RWPE2 (cell line): Measurements from ENCODE around the gene DMBT1.

Experiments
- ATAC-seq: fragments of 200-7000 bp; cut with Tn5 transposase; 3 replicates; pipeline ENCODE4 v1.9.1; 2021; ENCODE audit warnings: low read depth
- DNase-seq: peaks from one replicate; pipeline ENCODE4 v3.0.0-alpha.2; 2020; ENCODE audit warnings: low spot score
- H3K27ac ChIP-seq: fragments of 450-650 bp; 2 replicates; pipeline ENCODE4 v1.5.1; 2017; ENCODE audit warnings: mild to moderate bottlenecking; ENCODE audit not compliant: poor library complexity, severe bottlenecking
- H3K27me3 ChIP-seq: fragments of 250-450 bp; sonication (Bioruptor Pico); 2 replicates; pipeline ENCODE4 v1.5.1; 2021; ENCODE audit warnings: mild to moderate bottlenecking, moderate library complexity; ENCODE audit not compliant: insufficient read depth, poor library complexity, severe bottlenecking
- H3K36me3 ChIP-seq: fragments of 250-450 bp; sonication (Bioruptor Pico); 2 replicates; pipeline ENCODE4 v1.5.1; 2020; ENCODE audit warnings: low read depth, mild to moderate bottlenecking, moderate library complexity
- H3K4me1 ChIP-seq: fragments of 250-450 bp; sonication (Bioruptor Pico); 2 replicates; pipeline ENCODE4 v1.5.1; 2021; ENCODE audit warnings: mild to moderate bottlenecking, moderate library complexity; ENCODE audit not compliant: insufficient read depth, poor library complexity, severe bottlenecking
- H3K4me3 ChIP-seq: fragments of 250-450 bp; sonication (Bioruptor Pico); 2 replicates; pipeline ENCODE4 v1.5.1; 2021; ENCODE audit warnings: mild to moderate bottlenecking, moderate library complexity; ENCODE audit not compliant: severe bottlenecking
- H3K9me3 ChIP-seq: fragments of 250-450 bp; sonication (Bioruptor Pico); 2 replicates; pipeline ENCODE4 v1.5.1; 2021; ENCODE audit warnings: mild to moderate bottlenecking, moderate library complexity; ENCODE audit not compliant: severe bottlenecking
- TF ChIP-seq, protein P1 (sequence below): fragments of 450-650 bp; IDR thresholded peaks from one replicate; pipeline ENCODE4 v1.5.1; 2017; ENCODE audit warnings: mild to moderate bottlenecking, moderate library complexity; ENCODE audit not compliant: poor library complexity, severe bottlenecking

Gene DMBT1

GRCh38 chr10:122532601-122533296 lies 27.8 kb upstream of the DMBT1 start:
- Histone ChIP-seq H3K36me3 (no peaks in the 10 kb centered on the region), H3K4me3 (no peak overlapping the region), H3K4me1 (peaks cover 3% of the 10 kb centered on the region), H3K9me3 (no peaks in the 10 kb centered on the region), H3K27me3 (no peaks in the 10 kb centered on the region), H3K27ac (no peak overlapping the region)
- DNase-seq: no peak
- TF ChIP-seq, protein P1, sequence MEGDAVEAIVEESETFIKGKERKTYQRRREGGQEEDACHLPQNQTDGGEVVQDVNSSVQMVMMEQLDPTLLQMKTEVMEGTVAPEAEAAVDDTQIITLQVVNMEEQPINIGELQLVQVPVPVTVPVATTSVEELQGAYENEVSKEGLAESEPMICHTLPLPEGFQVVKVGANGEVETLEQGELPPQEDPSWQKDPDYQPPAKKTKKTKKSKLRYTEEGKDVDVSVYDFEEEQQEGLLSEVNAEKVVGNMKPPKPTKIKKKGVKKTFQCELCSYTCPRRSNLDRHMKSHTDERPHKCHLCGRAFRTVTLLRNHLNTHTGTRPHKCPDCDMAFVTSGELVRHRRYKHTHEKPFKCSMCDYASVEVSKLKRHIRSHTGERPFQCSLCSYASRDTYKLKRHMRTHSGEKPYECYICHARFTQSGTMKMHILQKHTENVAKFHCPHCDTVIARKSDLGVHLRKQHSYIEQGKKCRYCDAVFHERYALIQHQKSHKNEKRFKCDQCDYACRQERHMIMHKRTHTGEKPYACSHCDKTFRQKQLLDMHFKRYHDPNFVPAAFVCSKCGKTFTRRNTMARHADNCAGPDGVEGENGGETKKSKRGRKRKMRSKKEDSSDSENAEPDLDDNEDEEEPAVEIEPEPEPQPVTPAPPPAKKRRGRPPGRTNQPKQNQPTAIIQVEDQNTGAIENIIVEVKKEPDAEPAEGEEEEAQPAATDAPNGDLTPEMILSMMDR: no peak
- no peak for ATAC-seq

- Histone ChIP-seq H3K27me3 (no peaks in the 10 kb centered on the region), H3K27ac (no peak overlapping the region), H3K4me3 (no peak overlapping the region), H3K4me1 (peaks cover 7% of the 10 kb centered on the region), H3K36me3 (no peaks in the 10 kb centered on the region), H3K9me3 (no peaks in the 10 kb centered on the region)
- no peak for DNase-seq
- no peak for ATAC-seq
- TF ChIP-seq, protein P1: no peak
These were observed 23.0 kb upstream of the DMBT1 start for GRCh38 chr10:122537545-122537944.

GRCh38 chr10:122541541-122542002 lies 19.0 kb upstream of the DMBT1 start:
- peaks cover 14% of the 10 kb centered on the region for H3K4me1 ChIP-seq
- H3K9me3 ChIP-seq: no peaks in the 10 kb centered on the region
- TF ChIP-seq, protein P1: no peak
- no peaks in the 10 kb centered on the region for H3K36me3 ChIP-seq
- H3K27ac ChIP-seq: no peak overlapping the region
- no peak overlapping the region for H3K4me3 ChIP-seq
- H3K27me3 ChIP-seq: no peaks in the 10 kb centered on the region
- ATAC-seq (peak; percentile 33; the same call in 1 of the 3 replicates), DNase-seq (no peak)

GRCh38 chr10:122543676-122544445 lies 16.7 kb upstream of the DMBT1 start:
- Histone ChIP-seq H3K27ac (no peak overlapping the region), H3K4me1 (peaks cover 14% of the 10 kb centered on the region), H3K9me3 (no peaks in the 10 kb centered on the region), H3K27me3 (no peaks in the 10 kb centered on the region), H3K36me3 (no peaks in the 10 kb centered on the region), H3K4me3 (no peak overlapping the region)
- TF ChIP-seq, protein P1: no peak
- peak; percentile 36; the same call in 1 of the 3 replicates for ATAC-seq
- DNase-seq: no peak

- Histone ChIP-seq H3K27ac (no peak overlapping the region), H3K4me3 (no peak overlapping the region), H3K9me3 (no peaks in the 10 kb centered on the region), H3K27me3 (no peaks in the 10 kb centered on the region), H3K4me1 (peaks cover 14% of the 10 kb centered on the region), H3K36me3 (no peaks in the 10 kb centered on the region)
- TF ChIP-seq, protein P1: no peak
- no peak for DNase-seq
- no peak for ATAC-seq
These were observed 16.1 kb upstream of the DMBT1 start for GRCh38 chr10:122544493-122544892.
